A673 (cell line): ENCODE measurements around the gene IGSF6. TPM values are rescaled to one million over a fixed set of nuclear protein-coding genes. Genes with fewer than 3 reads are reported as not detected.

Source experiments
- BruUV-seq: library from RNA; stranded (reverse); fragments of 400-500 nt; replicated peaks from 2 replicates; lab custom pipeline; 2021; lab: Mats Ljungman, UMichigan
- CTCF ChIA-PET: fragments of 300-600 bp; sonication (Branson Sonifier 250); formaldehyde crosslinking; loops from one replicate; lab custom pipeline; 2022; ENCODE audit warnings: antibody characterized with exemption; lab: Charles Lee
- POLR2A ChIA-PET: fragments of 300-600 bp; sonication (Branson Sonifier 250); formaldehyde crosslinking; loops from one replicate; lab custom pipeline; 2022; ENCODE audit warnings: antibody characterized with exemption; ENCODE audit not compliant: low non-redundant PET; lab: Charles Lee
- DNase-seq: peaks from one replicate; pipeline ENCODE4 v3.0.0-alpha.2; 2015; ENCODE audit warnings: low spot score
- H3K27ac ChIP-seq: fragments of 200-600 bp; sonication (generic); 2 replicates; pipeline ENCODE4 v1.5.1; 2016; ENCODE audit warnings: mixed run types, low read depth, mild to moderate bottlenecking, mixed read lengths, antibody characterized with exemption, low read length; ENCODE audit not compliant: poor library complexity, severe bottlenecking
- H3K27me3 ChIP-seq: fragments of 200-600 bp; sonication (generic); replicated peaks from 2 replicates; pipeline ENCODE4 v1.6.1; 2017; ENCODE audit warnings: mixed run types, low read depth, mild to moderate bottlenecking, mixed read lengths, antibody characterized with exemption, low read length; ENCODE audit not compliant: insufficient read depth, poor library complexity
- H3K36me3 ChIP-seq: fragments of 200-600 bp; sonication (generic); 2 replicates; pipeline ENCODE4 v1.6.1; 2016; ENCODE audit warnings: mixed run types, mild to moderate bottlenecking, mixed read lengths, antibody characterized with exemption, low read length; ENCODE audit not compliant: insufficient read depth, poor library complexity, severe bottlenecking
- H3K4me1 ChIP-seq: fragments of 200-600 bp; sonication (generic); 2 replicates; pipeline ENCODE4 v1.6.1; 2017; ENCODE audit warnings: mixed run types, mild to moderate bottlenecking, mixed read lengths, antibody characterized with exemption, low read length; ENCODE audit not compliant: insufficient read depth, poor library complexity, severe bottlenecking
- H3K4me3 ChIP-seq: fragments of 200-600 bp; sonication (generic); 2 replicates; pipeline ENCODE4 v1.5.1; 2016; ENCODE audit warnings: low read depth, mixed run types, mild to moderate bottlenecking, mixed read lengths, low read length; ENCODE audit not compliant: poor library complexity, severe bottlenecking
- H3K9me3 ChIP-seq: fragments of 200-600 bp; sonication (generic); 2 replicates; pipeline ENCODE4 v1.6.1; 2016; ENCODE audit warnings: mixed run types, low read depth, mild to moderate bottlenecking, mixed read lengths, antibody characterized with exemption, low read length; ENCODE audit not compliant: poor library complexity, severe bottlenecking
- EZH2 ChIP-seq: fragments of 200-600 bp; sonication (generic); IDR thresholded peaks from 2 replicates; pipeline ENCODE4 v1.6.1; 2017; ENCODE audit warnings: borderline replicate concordance, low read depth, mild to moderate bottlenecking, mixed read lengths, antibody characterized with exemption, low read length; ENCODE audit not compliant: poor library complexity, severe bottlenecking
- intact Hi-C: fragments of 100-400 bp; cut with micrococcal nuclease; formaldehyde crosslinking; loops from one replicate; pipeline ENCODE4 v1.10.0; 2022; ENCODE audit not compliant: unreplicated experiment
- total RNA-seq: library from RNA; stranded (reverse); gene quantifications from 2 replicates; pipeline ENCODE4 v1.2.3, GENCODE V29; 2021
- TF ChIP-seq, protein P1 (sequence below): fragments of 300-800, 200-600 bp; sonication (generic); conservative IDR thresholded peaks from 2 replicates; pipeline ENCODE4 v1.5.1; 2017; ENCODE audit warnings: low read depth, mild to moderate bottlenecking, antibody characterized with exemption, low read length, moderate library complexity, mixed read lengths

IGSF6 gene
- total RNA-seq, 1 experiment from 2014 or later, result not detected

DNA sequence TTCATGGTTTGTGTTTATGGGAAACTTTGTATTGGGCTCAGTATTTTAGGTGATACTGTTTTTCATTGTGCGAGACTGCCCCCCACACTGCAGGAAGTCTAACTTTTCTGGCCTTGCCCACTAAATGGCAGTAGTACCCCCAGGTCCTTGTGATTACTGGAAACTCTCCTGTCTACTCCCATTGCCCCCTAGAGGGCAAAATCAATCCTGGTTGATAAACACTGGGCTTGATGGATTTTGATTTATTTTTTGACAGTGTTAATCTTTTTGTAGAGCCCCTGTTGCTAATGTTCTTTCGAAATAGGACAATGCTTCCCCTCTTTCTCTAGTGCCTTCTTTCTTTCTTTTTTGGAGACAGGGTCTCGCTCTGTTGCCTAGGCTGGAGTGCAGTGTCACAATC is 37.5 kb downstream of the IGSF6 start:
- Histone ChIP-seq H3K4me3 (no peak overlapping the region), H3K27ac (peak overlapping the region; percentile 22), H3K36me3 (peaks cover 6% of the 10 kb centered on the region), H3K27me3 (no peaks in the 10 kb centered on the region), H3K9me3 (no peaks in the 10 kb centered on the region), H3K4me1 (peaks cover 75% of the 10 kb centered on the region)
- ChIA-PET POLR2A (no interaction called here), CTCF (no interaction called here)
- BruUV-seq, result no TSS peak
- intact Hi-C loops, result no loop called here
- TF ChIP-seq, protein P1, sequence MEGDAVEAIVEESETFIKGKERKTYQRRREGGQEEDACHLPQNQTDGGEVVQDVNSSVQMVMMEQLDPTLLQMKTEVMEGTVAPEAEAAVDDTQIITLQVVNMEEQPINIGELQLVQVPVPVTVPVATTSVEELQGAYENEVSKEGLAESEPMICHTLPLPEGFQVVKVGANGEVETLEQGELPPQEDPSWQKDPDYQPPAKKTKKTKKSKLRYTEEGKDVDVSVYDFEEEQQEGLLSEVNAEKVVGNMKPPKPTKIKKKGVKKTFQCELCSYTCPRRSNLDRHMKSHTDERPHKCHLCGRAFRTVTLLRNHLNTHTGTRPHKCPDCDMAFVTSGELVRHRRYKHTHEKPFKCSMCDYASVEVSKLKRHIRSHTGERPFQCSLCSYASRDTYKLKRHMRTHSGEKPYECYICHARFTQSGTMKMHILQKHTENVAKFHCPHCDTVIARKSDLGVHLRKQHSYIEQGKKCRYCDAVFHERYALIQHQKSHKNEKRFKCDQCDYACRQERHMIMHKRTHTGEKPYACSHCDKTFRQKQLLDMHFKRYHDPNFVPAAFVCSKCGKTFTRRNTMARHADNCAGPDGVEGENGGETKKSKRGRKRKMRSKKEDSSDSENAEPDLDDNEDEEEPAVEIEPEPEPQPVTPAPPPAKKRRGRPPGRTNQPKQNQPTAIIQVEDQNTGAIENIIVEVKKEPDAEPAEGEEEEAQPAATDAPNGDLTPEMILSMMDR, result peak; percentile 42
- TF ChIP-seq EZH2, result no peak
- DNase-seq, result peak; percentile 21

DNA sequence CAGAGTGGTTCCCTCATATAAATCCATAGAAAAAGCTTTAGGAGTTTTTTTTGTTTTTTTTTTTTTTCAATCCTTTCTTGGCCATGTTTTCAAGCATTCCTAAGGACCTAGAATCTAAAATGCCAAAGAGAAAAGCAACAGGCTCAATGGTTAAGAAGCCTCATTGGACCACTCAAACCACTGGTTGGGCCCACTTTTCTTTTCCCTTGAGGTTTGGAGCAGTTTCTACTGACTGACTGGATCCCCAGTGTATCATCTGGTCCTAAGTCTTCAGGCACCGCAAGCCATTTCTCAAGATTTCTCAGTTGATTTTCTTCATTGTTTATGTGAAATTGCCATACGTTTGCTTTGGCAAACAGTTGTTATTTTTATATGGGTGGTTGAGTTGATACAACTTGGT is 38.6 kb downstream of the IGSF6 start:
- POLR2A ChIA-PET, result no interaction called here
- Histone ChIP-seq H3K9me3 (no peaks in the 10 kb centered on the region), H3K27ac (no peak overlapping the region), H3K4me3 (no peak overlapping the region), H3K27me3 (no peaks in the 10 kb centered on the region), H3K36me3 (peaks cover 6% of the 10 kb centered on the region), H3K4me1 (peaks cover 78% of the 10 kb centered on the region)
- TF ChIP-seq, protein P1, result no peak
- no peak for TF ChIP-seq EZH2
- no peak for DNase-seq
- intact Hi-C loops, result no loop called here
- CTCF ChIA-PET, result no interaction called here
- no TSS peak for BruUV-seq

DNA sequence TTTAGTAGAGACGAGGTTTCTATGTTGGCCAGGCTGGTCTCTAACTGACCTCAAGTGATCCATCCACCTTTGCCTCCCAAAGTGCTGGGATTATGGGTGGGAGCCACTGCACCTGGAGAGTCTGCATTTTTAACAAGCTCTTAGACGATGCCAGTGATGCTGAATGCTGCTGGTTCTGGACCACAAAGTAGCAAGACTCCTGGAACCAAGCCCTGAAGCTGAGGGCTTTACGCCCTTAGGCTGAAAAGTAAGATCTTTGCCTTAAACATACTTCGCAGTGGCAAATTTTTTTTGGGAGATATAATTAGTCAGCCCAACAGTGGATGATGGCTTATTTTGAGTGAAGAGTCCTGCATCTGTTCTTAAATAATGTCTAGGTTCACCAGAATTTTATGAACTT is 39.0 kb downstream of the IGSF6 start:
- ChIA-PET CTCF (no interaction called here), POLR2A (no interaction called here)
- TF ChIP-seq, protein P1, result no peak
- no peak for TF ChIP-seq EZH2
- Histone ChIP-seq H3K4me1 (peaks cover 80% of the 10 kb centered on the region), H3K4me3 (no peak overlapping the region), H3K9me3 (no peaks in the 10 kb centered on the region), H3K36me3 (peaks cover 6% of the 10 kb centered on the region), H3K27ac (no peak overlapping the region), H3K27me3 (no peaks in the 10 kb centered on the region)
- no peak for DNase-seq
- intact Hi-C loops, result no loop called here
- BruUV-seq, result no TSS peak
